ENCODE data around the gene SPTBN4. TPM values are rescaled to one million over a fixed set of nuclear protein-coding genes. Genes with fewer than 3 reads are reported as not detected.
"Not testable (repeated sequence)": the region's sequence is repeated elsewhere in the genome, so short reads cannot be mapped to it uniquely, and the experiment has no call there.

The SPTBN4 gene
- total RNA-seq, 1 donor from 2014 or later = 0.89 TPM

- peak; percentile 85 for DNase-seq (ENCODE audit: low read depth)
These were observed 2.5 kb upstream of the SPTBN4 start for GRCh38 chr19:40464059-40465024.

GRCh38 chr19:40465025-40465556, 1.7 kb upstream of the SPTBN4 start:
- peak; percentile 90 for DNase-seq (ENCODE audit: low read depth)

GRCh38 chr19:40465557-40466218, 1.1 kb upstream of the SPTBN4 start, which contains the start of gene BLVRB:
BLVRB (minus strand) TSS chr19:40465745; CDS start chr19:40465688, 57 bp downstream.
- DNase-seq (ENCODE audit: low read depth) = peak; percentile 96

- DNase-seq (ENCODE audit: low read depth) = no peak
These were observed 399 bp upstream of the SPTBN4 start for GRCh38 chr19:40466219-40466984.

GRCh38 chr19:40469011-40469410, 2.2 kb downstream of the SPTBN4 start:
- no peak for DNase-seq (ENCODE audit: low read depth)

GRCh38 chr19:40471111-40471510, 4.3 kb downstream of the SPTBN4 start:
- no peak for DNase-seq (ENCODE audit: low read depth)

- DNase-seq (ENCODE audit: low read depth) = no peak
These were observed 5.7 kb downstream of the SPTBN4 start for GRCh38 chr19:40472516-40472915.

- no peak for DNase-seq (ENCODE audit: low read depth)
These were observed 7.9 kb downstream of the SPTBN4 start for GRCh38 chr19:40474737-40475136.

GRCh38 chr19:40475878-40476644, 9.3 kb downstream of the SPTBN4 start:
- not testable (repeated sequence) for DNase-seq (ENCODE audit: low read depth)

- no peak for DNase-seq (ENCODE audit: low read depth)
These were observed 19.2 kb downstream of the SPTBN4 start for GRCh38 chr19:40486017-40486416.

- no peak for DNase-seq (ENCODE audit: low read depth)
These were observed 23.1 kb downstream of the SPTBN4 start for GRCh38 chr19:40489882-40490230.

GRCh38 chr19:40492274-40492673, 25.5 kb downstream of the SPTBN4 start:
- no peak for DNase-seq (ENCODE audit: low read depth)

- no peak for DNase-seq (ENCODE audit: low read depth)
These were observed 27.0 kb downstream of the SPTBN4 start for GRCh38 chr19:40493778-40494177.

- no peak for DNase-seq (ENCODE audit: low read depth)
These were observed 27.5 kb downstream of the SPTBN4 start for GRCh38 chr19:40494191-40494838.

GRCh38 chr19:40497214-40497613, 30.4 kb downstream of the SPTBN4 start:
- DNase-seq (ENCODE audit: low read depth) = no peak

- no peak for DNase-seq (ENCODE audit: low read depth)
These were observed 32.5 kb downstream of the SPTBN4 start for GRCh38 chr19:40499320-40499719.

GRCh38 chr19:40500678-40501530, 34.1 kb downstream of the SPTBN4 start:
- not testable (repeated sequence) for DNase-seq (ENCODE audit: low read depth)

- no peak for DNase-seq (ENCODE audit: low read depth)
These were observed 34.8 kb downstream of the SPTBN4 start for GRCh38 chr19:40501599-40501998.

- no peak for DNase-seq (ENCODE audit: low read depth)
These were observed 35.3 kb downstream of the SPTBN4 start for GRCh38 chr19:40502081-40502480.
